DND-41 (cell line): ENCODE measurements around the gene LLGL2.

Experiments
- ATAC-seq: fragments of 200-7000 bp; cut with Tn5 transposase; 3 replicates; pipeline ENCODE4 v1.9.1; 2021; ENCODE audit warnings: low read depth; ENCODE audit not compliant: insufficient read depth
- DNase-seq: peaks from one replicate; pipeline ENCODE4 v3.0.0-alpha.2; 2020
- H2AFZ ChIP-seq: 2 replicates; pipeline ENCODE4 v1.6.0; 2012; ENCODE audit warnings: low read depth, low read length
- H3K27ac ChIP-seq: 2 replicates; pipeline ENCODE4 v1.5.1; 2012; ENCODE audit warnings: low read length, inconsistent platforms
- H3K27me3 ChIP-seq: fragments of 200-600 bp; sonication (generic); 2 replicates; pipeline ENCODE4 v1.6.0; 2012; ENCODE audit warnings: low read length, mild to moderate bottlenecking, inconsistent platforms; ENCODE audit not compliant: insufficient read depth, poor library complexity
- H3K36me3 ChIP-seq: 2 replicates; pipeline ENCODE4 v1.5.1; 2012; ENCODE audit warnings: low read length, inconsistent platforms; ENCODE audit not compliant: insufficient read depth
- H3K4me1 ChIP-seq: 2 replicates; pipeline ENCODE4 v1.5.1; 2012; ENCODE audit warnings: mild to moderate bottlenecking, low read length; ENCODE audit not compliant: insufficient read depth
- H3K4me2 ChIP-seq: 2 replicates; pipeline ENCODE4 v1.6.0; 2012; ENCODE audit warnings: mild to moderate bottlenecking, moderate library complexity, low read length, inconsistent platforms; ENCODE audit not compliant: insufficient read depth
- H3K4me3 ChIP-seq, 2 experiments: fragments of 200-600 bp in 1 of 2; shearing (Covaris generic) in 1 of 2; 2 replicates each; pipeline ENCODE4 v1.5.1; 2012 to 2016; ENCODE audit warnings: inconsistent platforms in 2 of 2, low read length in 2 of 2, mild to moderate bottlenecking in 2 of 2, low read depth in 1 of 2, moderate library complexity in 1 of 2
- H3K79me2 ChIP-seq: 2 replicates; pipeline ENCODE4 v1.6.0; 2012; ENCODE audit warnings: low read length, inconsistent platforms; ENCODE audit not compliant: insufficient read depth
- H3K9ac ChIP-seq: 2 replicates; pipeline ENCODE4 v1.6.0; 2012; ENCODE audit warnings: low read depth, mild to moderate bottlenecking, inconsistent platforms, low read length, moderate library complexity
- H3K9me3 ChIP-seq: 2 replicates; pipeline ENCODE4 v1.5.1; 2012; ENCODE audit warnings: low read length, moderate library complexity, mild to moderate bottlenecking, inconsistent platforms; ENCODE audit not compliant: insufficient read depth, severe bottlenecking
- H4K20me1 ChIP-seq: 2 replicates; pipeline ENCODE4 v1.6.0; 2012; ENCODE audit warnings: low read length; ENCODE audit not compliant: insufficient read depth
- CTCF ChIP-seq: IDR thresholded peaks from 2 replicates; pipeline ENCODE4 v1.5.1; 2012; ENCODE audit warnings: borderline replicate concordance, low read length, moderate library complexity, mild to moderate bottlenecking; ENCODE audit not compliant: poor library complexity, severe bottlenecking; ENCODE audit errors: extremely low read depth
- EZH2 ChIP-seq: IDR thresholded peaks from 3 replicates; pipeline ENCODE4 v1.6.1; 2012; ENCODE audit warnings: borderline replicate concordance, low read depth, mild to moderate bottlenecking, moderate library complexity, low read length, inconsistent platforms; ENCODE audit not compliant: severe bottlenecking

The LLGL2 gene

GRCh38 chr17:75604034-75604695 lies 78.7 kb downstream of the LLGL2 start:
- Histone ChIP-seq H3K27me3 (no peaks in the 10 kb centered on the region), H3K9me3 (no peaks in the 10 kb centered on the region), H4K20me1 (no peaks in the 10 kb centered on the region), H3K9ac (no peak overlapping the region), H3K36me3 (no peaks in the 10 kb centered on the region), H3K27ac (no peak overlapping the region), H3K4me1 (no peaks in the 10 kb centered on the region), H3K4me3 (no peak overlapping the region), H3K4me2 (no peak overlapping the region), H3K79me2 (no peaks in the 10 kb centered on the region), H2AFZ (no peak overlapping the region)
- no peak for TF ChIP-seq CTCF
- no peak for TF ChIP-seq EZH2
- DNase-seq, result no peak
- 0 out of 3 replicates have a peak, but pooled peaks have one; percentile 53 for ATAC-seq

DNA sequence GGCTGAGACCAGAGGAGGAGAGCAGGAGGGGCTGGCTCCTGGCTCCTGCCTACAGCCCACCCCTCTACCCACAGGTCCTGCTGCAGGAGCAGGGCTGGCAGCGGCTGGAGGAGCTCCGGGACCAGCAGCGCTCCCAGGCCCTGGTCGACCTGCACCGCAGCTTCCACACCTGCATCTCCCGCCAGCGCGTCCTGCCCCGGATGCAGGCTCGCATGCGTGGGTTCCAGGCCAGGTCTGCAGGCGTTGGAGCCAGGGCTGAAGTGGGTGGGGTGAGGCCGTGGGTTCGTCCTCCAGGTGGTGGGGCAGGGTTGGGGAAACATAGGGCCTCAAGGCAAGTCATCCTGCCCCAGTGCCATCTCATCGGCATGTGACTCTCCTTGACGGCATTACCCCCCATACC lies 80.3 kb downstream of the LLGL2 start:
- no peak for TF ChIP-seq EZH2
- TF ChIP-seq CTCF, result no peak
- no peak overlapping the region for H3K27ac ChIP-seq
- H3K4me1 ChIP-seq, result no peaks in the 10 kb centered on the region
- H3K27me3 ChIP-seq, result no peaks in the 10 kb centered on the region
- H3K9me3 ChIP-seq, result no peaks in the 10 kb centered on the region
- no peaks in the 10 kb centered on the region for H4K20me1 ChIP-seq
- DNase-seq (no peak), ATAC-seq (no peak)
- no peaks in the 10 kb centered on the region for H3K36me3 ChIP-seq
- H3K4me3 ChIP-seq, result no peak overlapping the region
- no peak overlapping the region for H3K9ac ChIP-seq
- H3K79me2 ChIP-seq, result no peaks in the 10 kb centered on the region
- H2AFZ ChIP-seq, result no peak overlapping the region
- H3K4me2 ChIP-seq, result no peak overlapping the region

GRCh38 chr17:75607086-75607485 lies 81.6 kb downstream of the LLGL2 start:
- H3K9me3 ChIP-seq, result no peaks in the 10 kb centered on the region
- H3K27ac ChIP-seq, result no peak overlapping the region
- no peak overlapping the region for H2AFZ ChIP-seq
- no peak for ATAC-seq
- DNase-seq, result no peak
- H3K4me3 ChIP-seq, result no peak overlapping the region
- H3K79me2 ChIP-seq, result no peaks in the 10 kb centered on the region
- no peak overlapping the region for H3K4me2 ChIP-seq
- no peak for TF ChIP-seq CTCF
- no peak for TF ChIP-seq EZH2
- H3K4me1 ChIP-seq, result no peaks in the 10 kb centered on the region
- H3K27me3 ChIP-seq, result no peaks in the 10 kb centered on the region
- no peaks in the 10 kb centered on the region for H4K20me1 ChIP-seq
- H3K36me3 ChIP-seq, result no peaks in the 10 kb centered on the region
- H3K9ac ChIP-seq, result no peak overlapping the region
